ENCODE measurements around the gene TOR1AIP2.

Gene TOR1AIP2

GRCh38 chr1:179814546-179814838 lies 63.1 kb downstream of the TOR1AIP2 start:
- TF ChIP-seq CTCF (IDR thresholded peaks at IDR 0.05; ENCODE audit: low read depth, low read length), result no peak
- DNase-seq, result no peak
- Histone ChIP-seq H3K27me3 (no peaks in the 10 kb centered on the region), H3K4me3 (ENCODE audit: low read depth, low read length) (peak overlapping the region; percentile 19), H3K9me3 (no peaks in the 10 kb centered on the region), H3K4me1 (peaks cover 46% of the 10 kb centered on the region), H3K36me3 (peaks cover 44% of the 10 kb centered on the region)

- H3K9me3 ChIP-seq, result no peaks in the 10 kb centered on the region
- no peak overlapping the region for H3K4me3 ChIP-seq (ENCODE audit: low read depth, low read length)
- no peak for TF ChIP-seq CTCF (IDR thresholded peaks at IDR 0.05; ENCODE audit: low read depth, low read length)
- H3K4me1 ChIP-seq, result peaks cover 50% of the 10 kb centered on the region
- no peaks in the 10 kb centered on the region for H3K27me3 ChIP-seq
- H3K36me3 ChIP-seq, result peaks cover 50% of the 10 kb centered on the region
- DNase-seq, result no peak
These were observed 63.7 kb downstream of the TOR1AIP2 start for GRCh38 chr1:179813626-179814545.

- no peak overlapping the region for H3K4me3 ChIP-seq (ENCODE audit: low read depth, low read length)
- H3K36me3 ChIP-seq, result peaks cover 62% of the 10 kb centered on the region
- TF ChIP-seq CTCF (IDR thresholded peaks at IDR 0.05; ENCODE audit: low read depth, low read length), result no peak
- DNase-seq, result no peak
- peaks cover 55% of the 10 kb centered on the region for H3K4me1 ChIP-seq
- H3K27me3 ChIP-seq, result no peaks in the 10 kb centered on the region
- H3K9me3 ChIP-seq, result no peaks in the 10 kb centered on the region
These were observed 64.9 kb downstream of the TOR1AIP2 start for GRCh38 chr1:179812501-179813292.

- no peaks in the 10 kb centered on the region for H3K9me3 ChIP-seq
- H3K4me1 ChIP-seq, result peaks cover 38% of the 10 kb centered on the region
- peaks cover 72% of the 10 kb centered on the region for H3K36me3 ChIP-seq
- H3K27me3 ChIP-seq, result no peaks in the 10 kb centered on the region
- H3K4me3 ChIP-seq (ENCODE audit: low read depth, low read length), result no peak overlapping the region
- TF ChIP-seq CTCF (IDR thresholded peaks at IDR 0.05; ENCODE audit: low read depth, low read length), result no peak
- DNase-seq, result no peak
These were observed 67.3 kb downstream of the TOR1AIP2 start for GRCh38 chr1:179810367-179810715.

- Histone ChIP-seq H3K9me3 (no peaks in the 10 kb centered on the region), H3K4me3 (ENCODE audit: low read depth, low read length) (no peak overlapping the region), H3K27me3 (no peaks in the 10 kb centered on the region), H3K4me1 (peaks cover 33% of the 10 kb centered on the region), H3K36me3 (peaks cover 71% of the 10 kb centered on the region)
- DNase-seq, result peak; percentile 76
- peak; percentile 97 for TF ChIP-seq CTCF (IDR thresholded peaks at IDR 0.05; ENCODE audit: low read depth, low read length)
These were observed 67.9 kb downstream of the TOR1AIP2 start for GRCh38 chr1:179809506-179810366.

All from BE2C (cell line).